K562 (cell line): Measurements from ENCODE around the gene AZU1. TPM values are rescaled to one million over a fixed set of nuclear protein-coding genes. Genes with fewer than 3 reads are reported as not detected.

ENCODE experiments used
- CEBPB ChIP-seq: fragments of 450-650 bp; IDR thresholded peaks from 2 replicates; pipeline ENCODE4 v1.6.1; 2016; ENCODE audit warnings: missing genetic modification characterization, missing compliant biosample characterization
- POLR2G ChIP-seq: fragments of 200-400 bp; formaldehyde crosslinking; IDR thresholded peaks from 2 replicates; pipeline ENCODE4 v1.6.1; 2017; ENCODE audit warnings: low read depth, mild to moderate bottlenecking, antibody characterized with exemption, low read length, moderate library complexity
- PTTG1 ChIP-seq: fragments of 450-650 bp; IDR thresholded peaks from 2 replicates; pipeline ENCODE4 v1.6.1; 2016; ENCODE audit warnings: low read depth, mild to moderate bottlenecking, missing genetic modification characterization, missing compliant biosample characterization
- RBFOX2 ChIP-seq: fragments of 200-400 bp; formaldehyde crosslinking; IDR thresholded peaks from 2 replicates; pipeline ENCODE4 v1.6.1; 2017; ENCODE audit warnings: low read depth, mild to moderate bottlenecking, low read length, moderate library complexity
- TAL1 ChIP-seq: fragments of 450-650 bp; IDR thresholded peaks from 2 replicates; pipeline ENCODE4 v1.6.1; 2016; ENCODE audit warnings: mild to moderate bottlenecking
- ZNF224 ChIP-seq: sonication (generic); formaldehyde crosslinking; IDR thresholded peaks from 2 replicates; pipeline ENCODE4 v1.8.0; 2022; ENCODE audit warnings: mild to moderate bottlenecking, missing genetic modification reagents
- ZNF699 ChIP-seq: fragments of 250-450 bp; sonication (Bioruptor Pico); IDR thresholded peaks from 2 replicates; pipeline ENCODE4 v1.8.0; 2021; ENCODE audit warnings: mild to moderate bottlenecking, moderate library complexity; ENCODE audit not compliant: insufficient replicate concordance
- ZNF764 ChIP-seq: fragments of 250-450 bp; sonication (Bioruptor Pico); IDR thresholded peaks from 2 replicates; pipeline ENCODE4 v1.4.0; 2020; ENCODE audit warnings: low read depth, mild to moderate bottlenecking, moderate library complexity
- polyA plus RNA-seq, 8 experiments: library from polyadenylated mRNA; depleted of rRNA in 4 of 8; stranded (reverse) in 5 of 8; unstranded in 3 of 8; fragments of >200 nt; fragmentation: Nextera tagmentation in 2 of 8; fragmentation: Illumina TruSeq in 1 of 8; extraction: Ambion mirVana in 2 of 8; extraction: Trizol in 1 of 8; gene quantifications; 2 replicates each; pipeline versions ENCODE4 v1.2.1 to v1.2.3, GENCODE V29; 2011 to 2014; ENCODE audit warnings: inconsistent platforms in 1 of 8, missing spikeins in 1 of 8
- total RNA-seq, 7 experiments: library from RNA; depleted of rRNA in 6 of 7; stranded (reverse); fragments of >200 nt in 6 of 7; fragmentation: Illumina TruSeq in 2 of 7; extraction: Trizol in 2 of 7; gene quantifications; 2 replicates each; pipeline versions ENCODE4 v1.2.1 to v1.2.3, GENCODE V29; 2011 to 2021; ENCODE audit warnings: low replicate concordance in 1 of 7
- TF ChIP-seq, protein P1 (sequence below): fragments of 250-450 bp; sonication (Bioruptor Pico); IDR thresholded peaks from 2 replicates; pipeline ENCODE4 v1.4.0; 2020
- TF ChIP-seq, protein P2 (sequence below): fragments of 250-450 bp; sonication (Bioruptor Pico); IDR thresholded peaks from 2 replicates; pipeline ENCODE4 v1.6.1; 2021; ENCODE audit warnings: mild to moderate bottlenecking
- TF ChIP-seq, protein P3 (sequence below): fragments of 450-650 bp; formaldehyde crosslinking; IDR thresholded peaks from 2 replicates; pipeline ENCODE4 v1.4.0; 2020; ENCODE audit warnings: mild to moderate bottlenecking

AZU1 gene
- total and polyA plus RNA-seq, 9 of the 15 experiments (the other 6 are each of a cell fraction or from before 2014, with no cell fraction given): 0.29 to 1.9 (median 0.59) TPM; not detected in 3

DNA sequence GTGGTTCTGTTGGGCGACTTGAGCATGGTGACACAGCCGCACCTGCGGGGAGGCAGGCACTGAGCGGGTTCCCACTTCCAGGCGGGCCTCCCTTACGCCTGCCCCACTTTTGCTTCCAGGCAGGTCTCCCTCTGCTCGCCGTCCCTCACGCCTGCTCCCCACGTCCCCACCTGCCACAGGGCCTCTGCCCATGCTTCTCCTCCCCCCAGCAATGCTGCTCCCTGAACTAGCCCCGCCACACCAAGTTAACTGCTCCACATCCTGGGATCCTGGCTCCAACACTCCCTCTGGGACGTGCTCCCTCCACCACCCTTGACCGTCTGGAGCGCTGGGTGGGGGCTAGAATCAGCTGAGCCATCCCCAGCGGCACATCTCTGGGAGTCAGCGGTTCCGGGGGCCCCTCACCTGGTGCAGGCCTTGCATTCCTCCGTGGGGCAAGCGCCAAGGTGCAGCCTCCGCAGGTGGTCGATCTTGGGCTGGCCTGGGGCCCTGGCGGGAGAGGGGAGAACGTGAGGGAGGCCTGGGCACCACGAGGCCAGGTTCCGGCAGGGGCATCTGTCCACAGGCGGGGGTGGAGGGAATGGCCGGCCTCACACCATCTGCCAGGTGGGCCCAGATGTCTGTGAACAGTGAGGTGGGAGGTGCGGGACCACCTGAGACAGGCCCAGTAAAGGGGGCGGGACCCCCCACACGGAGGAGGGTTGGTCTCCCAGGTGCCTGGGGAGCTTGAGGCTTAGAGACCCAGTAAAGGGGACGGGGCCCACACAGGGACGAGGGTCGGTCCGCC, 41.0 kb downstream of the AZU1 start (continued):
- TF ChIP-seq, protein P1, sequence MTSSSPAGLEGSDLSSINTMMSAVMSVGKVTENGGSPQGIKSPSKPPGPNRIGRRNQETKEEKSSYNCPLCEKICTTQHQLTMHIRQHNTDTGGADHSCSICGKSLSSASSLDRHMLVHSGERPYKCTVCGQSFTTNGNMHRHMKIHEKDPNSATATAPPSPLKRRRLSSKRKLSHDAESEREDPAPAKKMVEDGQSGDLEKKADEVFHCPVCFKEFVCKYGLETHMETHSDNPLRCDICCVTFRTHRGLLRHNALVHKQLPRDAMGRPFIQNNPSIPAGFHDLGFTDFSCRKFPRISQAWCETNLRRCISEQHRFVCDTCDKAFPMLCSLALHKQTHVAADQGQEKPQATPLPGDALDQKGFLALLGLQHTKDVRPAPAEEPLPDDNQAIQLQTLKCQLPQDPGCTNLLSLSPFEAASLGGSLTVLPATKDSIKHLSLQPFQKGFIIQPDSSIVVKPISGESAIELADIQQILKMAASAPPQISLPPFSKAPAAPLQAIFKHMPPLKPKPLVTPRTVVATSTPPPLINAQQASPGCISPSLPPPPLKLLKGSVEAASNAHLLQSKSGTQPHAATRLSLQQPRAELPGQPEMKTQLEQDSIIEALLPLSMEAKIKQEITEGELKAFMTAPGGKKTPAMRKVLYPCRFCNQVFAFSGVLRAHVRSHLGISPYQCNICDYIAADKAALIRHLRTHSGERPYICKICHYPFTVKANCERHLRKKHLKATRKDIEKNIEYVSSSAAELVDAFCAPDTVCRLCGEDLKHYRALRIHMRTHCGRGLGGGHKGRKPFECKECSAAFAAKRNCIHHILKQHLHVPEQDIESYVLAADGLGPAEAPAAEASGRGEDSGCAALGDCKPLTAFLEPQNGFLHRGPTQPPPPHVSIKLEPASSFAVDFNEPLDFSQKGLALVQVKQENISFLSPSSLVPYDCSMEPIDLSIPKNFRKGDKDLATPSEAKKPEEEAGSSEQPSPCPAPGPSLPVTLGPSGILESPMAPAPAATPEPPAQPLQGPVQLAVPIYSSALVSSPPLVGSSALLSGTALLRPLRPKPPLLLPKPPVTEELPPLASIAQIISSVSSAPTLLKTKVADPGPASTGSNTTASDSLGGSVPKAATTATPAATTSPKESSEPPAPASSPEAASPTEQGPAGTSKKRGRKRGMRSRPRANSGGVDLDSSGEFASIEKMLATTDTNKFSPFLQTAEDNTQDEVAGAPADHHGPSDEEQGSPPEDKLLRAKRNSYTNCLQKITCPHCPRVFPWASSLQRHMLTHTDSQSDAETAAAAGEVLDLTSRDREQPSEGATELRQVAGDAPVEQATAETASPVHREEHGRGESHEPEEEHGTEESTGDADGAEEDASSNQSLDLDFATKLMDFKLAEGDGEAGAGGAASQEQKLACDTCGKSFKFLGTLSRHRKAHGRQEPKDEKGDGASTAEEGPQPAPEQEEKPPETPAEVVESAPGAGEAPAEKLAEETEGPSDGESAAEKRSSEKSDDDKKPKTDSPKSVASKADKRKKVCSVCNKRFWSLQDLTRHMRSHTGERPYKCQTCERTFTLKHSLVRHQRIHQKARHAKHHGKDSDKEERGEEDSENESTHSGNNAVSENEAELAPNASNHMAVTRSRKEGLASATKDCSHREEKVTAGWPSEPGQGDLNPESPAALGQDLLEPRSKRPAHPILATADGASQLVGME: no peak
- no peak for TF ChIP-seq ZNF699 (CRISPR knock-in tag)
- peak; percentile 68 for TF ChIP-seq RBFOX2
- TF ChIP-seq, protein P2, sequence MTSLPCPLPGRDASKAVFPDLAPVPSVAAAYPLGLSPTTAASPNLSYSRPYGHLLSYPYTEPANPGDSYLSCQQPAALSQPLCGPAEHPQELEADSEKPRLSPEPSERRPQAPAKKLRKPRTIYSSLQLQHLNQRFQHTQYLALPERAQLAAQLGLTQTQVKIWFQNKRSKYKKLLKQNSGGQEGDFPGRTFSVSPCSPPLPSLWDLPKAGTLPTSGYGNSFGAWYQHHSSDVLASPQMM: no peak
- TF ChIP-seq PTTG1 (tag): no peak
- TF ChIP-seq, protein P3, sequence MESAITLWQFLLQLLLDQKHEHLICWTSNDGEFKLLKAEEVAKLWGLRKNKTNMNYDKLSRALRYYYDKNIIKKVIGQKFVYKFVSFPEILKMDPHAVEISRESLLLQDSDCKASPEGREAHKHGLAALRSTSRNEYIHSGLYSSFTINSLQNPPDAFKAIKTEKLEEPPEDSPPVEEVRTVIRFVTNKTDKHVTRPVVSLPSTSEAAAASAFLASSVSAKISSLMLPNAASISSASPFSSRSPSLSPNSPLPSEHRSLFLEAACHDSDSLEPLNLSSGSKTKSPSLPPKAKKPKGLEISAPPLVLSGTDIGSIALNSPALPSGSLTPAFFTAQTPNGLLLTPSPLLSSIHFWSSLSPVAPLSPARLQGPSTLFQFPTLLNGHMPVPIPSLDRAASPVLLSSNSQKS (CRISPR knock-in tag): no peak
- no peak for TF ChIP-seq ZNF224
- TF ChIP-seq CEBPB: no peak
- no peak for TF ChIP-seq TAL1
- TF ChIP-seq POLR2G: peak; percentile 70
- TF ChIP-seq ZNF764 (CRISPR knock-in tag): no peak
